SK-N-SH (cell line): ENCODE data around the gene TJP2.

Experiments used
- CTCF ChIP-seq: fragments of 200-600 bp; sonication (generic); IDR thresholded peaks from 2 replicates; pipeline ENCODE4 v1.6.1; 2017; ENCODE audit warnings: antibody characterized with exemption, mild to moderate bottlenecking, moderate library complexity
- ELF1 ChIP-seq: IDR thresholded peaks from 2 replicates; pipeline ENCODE4 v1.4.0; 2012
- GABPA ChIP-seq: IDR thresholded peaks from 2 replicates; pipeline ENCODE4 v1.4.0; 2012; ENCODE audit warnings: low read depth, mild to moderate bottlenecking

GRCh38 chr9:69199769-69200470, 25.8 kb downstream of the TJP2 start:
- no peak for TF ChIP-seq GABPA
- no peak for TF ChIP-seq CTCF
- no peak for TF ChIP-seq ELF1
